ENCODE measurements around the gene XPNPEP1. TPM values are rescaled to one million over a fixed set of nuclear protein-coding genes. Genes with fewer than 3 reads are reported as not detected.

XPNPEP1 gene
- polyA plus RNA-seq, 1 donor, result 64.1 TPM

Other genes with a start within 250 kb of the XPNPEP1 start
- gene ADD3, start 84.5 kb upstream of the XPNPEP1 start, polyA plus RNA-seq (ENCODE audit: insufficient read length), result 88.6 TPM

Measured in forelimb muscle (tissue), 1 donor.